Measurements from ENCODE around the gene PIANP.
A peak's percentile ranks its signal among the peaks of the same experiment; 100 is the strongest.

The PIANP gene

DNA sequence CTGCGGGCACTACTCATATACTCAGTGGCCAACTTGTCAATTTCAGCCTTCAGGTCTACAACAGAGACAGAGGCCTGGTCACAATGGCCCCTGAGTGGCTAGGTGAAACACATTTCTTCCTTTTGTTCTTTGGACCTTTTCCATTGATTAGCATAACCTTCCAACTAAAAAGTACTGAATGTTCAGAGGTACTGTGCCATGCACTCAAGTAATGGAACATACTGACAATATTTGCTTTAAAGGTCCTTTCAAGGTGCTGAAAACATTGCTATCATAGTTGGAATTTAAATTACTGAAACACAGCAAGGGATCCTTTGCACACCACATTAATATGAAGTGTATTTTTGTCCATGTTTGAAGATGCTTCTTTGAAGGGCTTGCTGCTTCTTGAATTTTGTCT, 47.3 kb downstream of the PIANP start:
- no peak for TF ChIP-seq CTCF (IDR thresholded peaks at IDR 0.05; ENCODE audit: low read depth, low read length, missing control alignments)
- DNase-seq (ENCODE audit: low read depth): no peak
- H3K4me3 ChIP-seq (ENCODE audit: low read depth, low read length): no peak overlapping the region

DNA sequence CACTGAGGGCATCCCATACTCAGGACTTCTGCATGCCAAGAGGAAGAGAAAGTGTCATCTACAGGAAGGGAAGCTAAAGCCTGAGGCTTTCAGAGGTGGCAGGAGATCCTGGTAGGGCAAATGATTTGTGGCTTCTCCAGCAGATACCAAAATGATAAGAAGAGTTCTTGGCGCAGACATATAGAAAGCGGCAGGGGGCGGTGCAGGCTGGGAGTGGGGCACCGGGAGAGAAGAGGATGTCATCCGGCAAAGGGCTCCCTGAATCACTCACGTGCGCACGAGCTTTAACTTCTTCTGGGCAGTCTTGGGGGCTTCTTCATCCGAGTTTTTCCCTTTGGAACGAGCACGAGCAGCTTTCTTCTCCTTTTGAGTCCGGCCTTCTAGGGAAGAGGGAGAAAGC, 48.2 kb downstream of the PIANP start:
- no peak overlapping the region for H3K4me3 ChIP-seq (ENCODE audit: low read depth, low read length)
- no peak for TF ChIP-seq CTCF (IDR thresholded peaks at IDR 0.05; ENCODE audit: low read depth, low read length, missing control alignments)
- DNase-seq (ENCODE audit: low read depth): no peak

DNA sequence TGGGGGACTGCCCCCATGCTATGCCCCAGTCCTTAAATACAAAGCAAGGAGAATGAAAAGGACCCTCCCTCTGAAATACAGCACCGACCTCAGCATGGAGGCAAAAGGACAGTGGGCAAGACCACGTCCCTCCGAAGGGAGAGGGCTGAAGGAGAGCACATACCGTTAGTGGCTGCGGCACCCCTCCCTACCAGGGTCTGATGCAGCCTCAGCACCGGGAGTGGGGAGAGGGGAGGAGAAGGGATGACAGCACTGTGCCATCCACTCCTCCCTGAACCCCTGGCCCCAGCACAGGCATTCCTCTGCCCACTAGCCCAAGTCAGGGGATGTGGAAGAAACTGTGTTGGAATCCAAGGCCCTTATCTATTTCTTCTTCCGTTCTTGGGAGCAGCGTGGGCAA, 49.8 kb downstream of the PIANP start:
- no peak for DNase-seq (ENCODE audit: low read depth)
- H3K4me3 ChIP-seq (ENCODE audit: low read depth, low read length): no peak overlapping the region
- no peak for TF ChIP-seq CTCF (IDR thresholded peaks at IDR 0.05; ENCODE audit: low read depth, low read length, missing control alignments)

GRCh38 chr12:6647083-6647604, 53.5 kb downstream of the PIANP start, which contains the start of gene ACRBP:
ACRBP (minus strand) TSS chr12:6647432; CDS start chr12:6647366, 66 bp downstream.
- H3K4me3 ChIP-seq (ENCODE audit: low read depth, low read length): peak within 1 kb of the TSS; percentile 60
- TF ChIP-seq CTCF (IDR thresholded peaks at IDR 0.05; ENCODE audit: low read depth, low read length, missing control alignments): no peak
- no peak for DNase-seq (ENCODE audit: low read depth)

DNA sequence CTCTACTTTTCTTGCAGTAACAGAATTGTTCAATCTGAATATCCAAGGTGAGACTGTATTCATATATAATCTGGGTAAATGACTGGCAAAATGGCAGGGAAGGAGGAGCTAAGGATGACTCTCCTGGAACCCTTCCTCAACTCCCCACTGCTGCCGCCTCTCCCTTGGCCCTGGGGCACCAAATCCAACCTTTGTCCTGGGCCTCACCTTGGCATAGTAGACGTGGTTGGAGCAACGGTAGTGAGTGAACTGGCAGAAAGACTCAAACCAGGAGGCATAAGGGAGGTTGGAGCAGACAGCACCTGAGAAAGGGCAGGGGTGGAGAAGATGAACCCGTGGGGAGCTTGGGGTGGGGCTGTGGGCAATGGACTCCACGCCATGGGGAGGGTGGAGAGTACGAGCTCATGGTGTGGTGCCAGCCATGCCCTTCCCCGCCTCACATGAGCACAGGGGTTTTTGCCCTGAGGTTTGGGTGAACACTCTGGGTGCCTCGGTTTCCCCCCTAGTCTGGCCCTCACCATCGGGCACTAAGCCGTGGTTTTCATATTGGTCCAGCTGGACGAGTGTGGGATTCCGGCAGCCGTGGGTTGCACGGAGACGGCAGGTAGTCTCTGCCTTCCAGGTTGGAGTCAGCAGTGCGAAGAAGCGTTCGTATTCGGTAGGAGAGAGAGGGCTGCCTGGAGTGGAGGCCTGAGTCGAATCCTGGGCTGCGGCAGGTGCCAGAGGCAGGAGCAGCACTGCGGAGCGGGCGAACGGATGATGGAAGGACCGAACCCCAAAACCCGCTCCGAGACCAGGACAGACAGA, 54.1 kb downstream of the PIANP start:
- DNase-seq (ENCODE audit: low read depth): no peak
- H3K4me3 ChIP-seq (ENCODE audit: low read depth, low read length): peak overlapping the region; percentile 60

DNA sequence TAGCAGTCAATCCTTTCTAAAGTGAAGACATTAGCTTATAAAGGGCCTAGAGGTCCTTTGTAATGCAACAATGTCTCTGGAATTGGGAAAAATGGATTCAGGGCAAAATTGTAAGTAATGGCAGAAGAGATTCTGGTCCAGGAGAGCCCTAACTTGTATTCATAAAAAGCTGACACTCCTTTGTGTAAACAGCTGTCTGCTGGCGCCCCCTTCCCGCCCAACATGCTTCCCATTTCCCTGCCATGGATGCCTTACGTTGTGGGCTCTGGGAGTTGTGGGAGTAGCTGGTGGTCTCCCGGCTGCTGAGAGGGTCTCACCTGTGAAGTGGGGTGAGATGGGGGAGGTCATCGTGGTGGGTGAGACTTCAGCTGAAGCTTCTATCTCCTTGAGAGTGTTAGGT, 55.7 kb downstream of the PIANP start:
- no peak for TF ChIP-seq CTCF (IDR thresholded peaks at IDR 0.05; ENCODE audit: low read depth, low read length, missing control alignments)
- H3K4me3 ChIP-seq (ENCODE audit: low read depth, low read length): no peak overlapping the region
- no peak for DNase-seq (ENCODE audit: low read depth)

More for the DNA sequence above, 54.1 kb downstream of the PIANP start:
- TF ChIP-seq CTCF (IDR thresholded peaks at IDR 0.05; ENCODE audit: low read depth, low read length, missing control alignments): no peak

GRCh38 chr12:6644257-6644596, 56.4 kb downstream of the PIANP start:
- no peak for TF ChIP-seq CTCF (IDR thresholded peaks at IDR 0.05; ENCODE audit: low read depth, low read length, missing control alignments)
- peak overlapping the region; percentile 8 for H3K4me3 ChIP-seq (ENCODE audit: low read depth, low read length)
- no peak for DNase-seq (ENCODE audit: low read depth)
